Stomach (tissue), 9 donors: ENCODE results near the gene TBCD. TPM values are rescaled to one million over a fixed set of nuclear protein-coding genes. Genes with fewer than 3 reads are reported as not detected.

Experiments
- DNase-seq, 2 donors: peaks; one replicate each; pipeline versions ENCODE4 v3.0.0 to v3.0.0-alpha.2; 2013 to 2019
- H3K27ac ChIP-seq, 5 donors: fragments of 200-600 bp in 4 of 5; sonication (generic) in 4 of 5; one replicate each; pipeline ENCODE4 v1.5.1; 2013 to 2019; ENCODE audit warnings: mild to moderate bottlenecking in 1 of 5, moderate library complexity in 1 of 5
- H3K27me3 ChIP-seq, 3 donors: fragments of 200-600 bp; sonication (generic); one replicate each; pipeline ENCODE4 v1.5.1; 2017 to 2019; ENCODE audit warnings: mixed run types in 1 of 3
- H3K36me3 ChIP-seq, 4 donors: fragments of 200-600 bp; sonication (generic); 1 replicate in 3 of 4; 2 replicates in 1 of 4; pipeline ENCODE4 v1.5.1; 2016 to 2019
- H3K4me1 ChIP-seq, 4 donors: fragments of 200-600 bp; sonication (generic); one replicate each; pipeline ENCODE4 v1.5.1; 2016 to 2019
- H3K4me3 ChIP-seq, 4 donors: fragments of 200-600 bp; sonication (generic) in 3 of 4; one replicate each; pipeline ENCODE4 v1.5.1; 2016 to 2019; ENCODE audit warnings: mild to moderate bottlenecking in 1 of 4
- H3K9me3 ChIP-seq, 4 donors: fragments of 200-600 bp; sonication (generic); one replicate each; pipeline ENCODE4 v1.5.1; 2016 to 2019
- CTCF ChIP-seq, 7 experiments: fragments of 450-650 bp in 4 of 7; fragments of 200-600 bp in 3 of 7; sonication (generic) in 3 of 7; IDR thresholded peaks; one replicate each; pipeline ENCODE4 v1.5.1; 2016 to 2019; ENCODE audit warnings: antibody characterized with exemption in 7 of 7, control low read depth in 2 of 7, mild to moderate bottlenecking in 1 of 7
- EP300 ChIP-seq: sonication (generic); formaldehyde crosslinking; IDR thresholded peaks from one replicate; pipeline ENCODE4 v1.6.1; 2017; ENCODE audit warnings: antibody characterized with exemption
- POLR2A ChIP-seq, 4 donors: fragments of 450-650 bp; IDR thresholded peaks; one replicate each; pipeline ENCODE4 v1.6.1; 2016; ENCODE audit warnings: antibody characterized with exemption in 4 of 4, control low read depth in 2 of 4, mild to moderate bottlenecking in 1 of 4, moderate library complexity in 1 of 4
- POLR2AphosphoS5 ChIP-seq, 3 donors: sonication (generic); formaldehyde crosslinking; IDR thresholded peaks; one replicate each; pipeline ENCODE4 v1.6.1; 2016; ENCODE audit warnings: antibody characterized with exemption in 3 of 3
- WGBS, 5 donors: extraction: QIAGEN DNeasy Blood & Tissue Kit in 3 of 5; methylation state at CpG; one replicate each; pipeline versions ENCODE4 v1.1.5 to v1.1.7; 2013 to 2018; 5-methylcytosine and 5-hydroxymethylcytosine counted together
- intact Hi-C: fragments of 100-400 bp; cut with DNase I; formaldehyde crosslinking; loops from one replicate; pipeline ENCODE4 v1.15.1; 2023; ENCODE audit warnings: low total_unique reads
- polyA plus RNA-seq, 3 donors: library from polyadenylated mRNA; stranded (reverse); fragments of 200-250 nt; gene quantifications; one replicate each; pipeline ENCODE4 v1.2.3, GENCODE V29; 2013
- total RNA-seq, 5 donors: library from RNA; depleted of rRNA; stranded (reverse); fragments of >200 nt; gene quantifications; one replicate each; pipeline versions ENCODE4 v1.1.0 to v1.2.3, GENCODE V29; 2014 to 2016
- donor health status: healthy with polysubstance abuse.
- donor health status: Bipolar disorder and iron deficiency.
- donor health status: healthy.

The TBCD gene
- total and polyA plus RNA-seq, 8 donors: 51.2 to 155 (median 101) TPM

GRCh38 chr17:82924812-82925211, 172.9 kb downstream of the TBCD start:
- intact Hi-C loops: no loop called here
- Histone ChIP-seq H3K27ac (no peak overlapping the region), H3K4me3 (no peak overlapping the region), H3K36me3 (peaks cover 38 to 98% (median 91%) of the 10 kb centered on the region in 4 donors), H3K27me3 (no peaks in the 10 kb centered on the region), H3K4me1 (no peaks in the 10 kb centered on the region), H3K9me3 (no peaks in the 10 kb centered on the region)
- no peak for DNase-seq
- no peak for TF ChIP-seq POLR2AphosphoS5 (IDR thresholded peaks at IDR 0.05)
- no peak for TF ChIP-seq POLR2A (IDR thresholded peaks at IDR 0.05)
- no peak for TF ChIP-seq EP300
- no peak for TF ChIP-seq CTCF (IDR thresholded peaks at IDR 0.05)
- WGBS, 5 donors: 82 to 89% (median 86%) methylated on average over 19 of the region's 19 CpGs

- intact Hi-C loops: no loop called here
- Histone ChIP-seq H3K9me3 (no peaks in the 10 kb centered on the region), H3K27me3 (no peaks in the 10 kb centered on the region), H3K4me3 (no peak overlapping the region), H3K36me3 (peaks cover 44 to 98% (median 91%) of the 10 kb centered on the region in 4 donors), H3K27ac (no peak overlapping the region), H3K4me1 (no peaks in the 10 kb centered on the region)
- no peak for DNase-seq
- WGBS, 5 donors: 88 to 94% (median 90%) methylated on average over 13 to 18 of the region's 18 CpGs
- TF ChIP-seq POLR2A (IDR thresholded peaks at IDR 0.05) (no peak), POLR2AphosphoS5 (IDR thresholded peaks at IDR 0.05) (no peak), CTCF (IDR thresholded peaks at IDR 0.05) (no peak), EP300 (no peak)
Observed at GRCh38 chr17:82925336-82925735, 173.5 kb downstream of the TBCD start.

GRCh38 chr17:82926081-82926480, 174.2 kb downstream of the TBCD start:
- 87 to 96% (median 91%) methylated on average over 5 to 10 of the region's 12 CpGs for WGBS, 5 donors
- Histone ChIP-seq H3K36me3 (peaks cover 50 to 99% (median 93%) of the 10 kb centered on the region in 4 donors), H3K9me3 (no peaks in the 10 kb centered on the region), H3K27me3 (no peaks in the 10 kb centered on the region), H3K4me1 (no peaks in the 10 kb centered on the region), H3K4me3 (no peak overlapping the region), H3K27ac (no peak overlapping the region)
- TF ChIP-seq CTCF (IDR thresholded peaks at IDR 0.05): no peak
- no peak for TF ChIP-seq POLR2AphosphoS5 (IDR thresholded peaks at IDR 0.05)
- TF ChIP-seq POLR2A (IDR thresholded peaks at IDR 0.05): no peak
- TF ChIP-seq EP300: no peak
- DNase-seq: no peak
- intact Hi-C loops: no loop called here

GRCh38 chr17:82926716-82927115, 174.9 kb downstream of the TBCD start:
- H3K36me3 ChIP-seq: peaks cover 50 to 99% (median 96%) of the 10 kb centered on the region in 4 donors
- TF ChIP-seq CTCF (IDR thresholded peaks at IDR 0.05): no peak
- no peak for TF ChIP-seq POLR2AphosphoS5 (IDR thresholded peaks at IDR 0.05)
- no peak for TF ChIP-seq EP300
- no peak for TF ChIP-seq POLR2A (IDR thresholded peaks at IDR 0.05)
- H3K4me3 ChIP-seq: no peak overlapping the region
- intact Hi-C loops: no loop called here
- no peaks in the 10 kb centered on the region for H3K9me3 ChIP-seq
- 88 to 95% (median 95%) methylated on average over 18 of the region's 18 CpGs for WGBS, 5 donors
- no peaks in the 10 kb centered on the region for H3K27me3 ChIP-seq
- no peaks in the 10 kb centered on the region for H3K4me1 ChIP-seq
- DNase-seq: no peak
- H3K27ac ChIP-seq: no peak overlapping the region
